GM19452 (cell line): ENCODE data around the gene CES1.
"Not testable (repeated sequence)": the region's sequence is repeated elsewhere in the genome, so short reads cannot be mapped to it uniquely, and the experiment has no call there.

Experiments
- ATAC-seq: cut with Tn5 transposase; IDR thresholded peaks from one replicate; pipeline ENCODE4 v1.9.1; 2021; ENCODE audit not compliant: unreplicated experiment

Gene CES1

GRCh38 chr16:55832773-55833691, at the start of gene CES1:
Gene CES1 (minus strand): TSS chr16:55833096. CDS start chr16:55833055, 41 bp downstream.
- ATAC-seq: no peak

GRCh38 chr16:55876854-55877253, 44.0 kb upstream of the CES1 start:
- ATAC-seq: no peak

GRCh38 chr16:55875273-55875672, 42.4 kb upstream of the CES1 start, which contains the start of gene CES5A:
Gene CES5A (minus strand): TSS chr16:55875373. CDS start chr16:55875221, 152 bp downstream.
- no peak for ATAC-seq

GRCh38 chr16:55873122-55873521, 40.2 kb upstream of the CES1 start:
- no peak for ATAC-seq

GRCh38 chr16:55872130-55872529, 39.2 kb upstream of the CES1 start:
- ATAC-seq: no peak

GRCh38 chr16:55871411-55872038, 38.6 kb upstream of the CES1 start:
- ATAC-seq: no peak

- ATAC-seq: no peak
Observed at GRCh38 chr16:55868980-55869379, 36.1 kb upstream of the CES1 start.

GRCh38 chr16:55868137-55868536, 35.2 kb upstream of the CES1 start:
- no peak for ATAC-seq

- no peak for ATAC-seq
Observed at GRCh38 chr16:55861288-55861687, 28.4 kb upstream of the CES1 start.

GRCh38 chr16:55857650-55858049, 24.8 kb upstream of the CES1 start:
- not testable (repeated sequence) for ATAC-seq

- ATAC-seq: no peak
Observed at GRCh38 chr16:55856950-55857349, 24.1 kb upstream of the CES1 start.

GRCh38 chr16:55853114-55853513, 20.2 kb upstream of the CES1 start:
- ATAC-seq: no peak

GRCh38 chr16:55849536-55849935, 16.6 kb upstream of the CES1 start:
- ATAC-seq: no peak

GRCh38 chr16:55846598-55847346, 13.9 kb upstream of the CES1 start:
- no peak for ATAC-seq

GRCh38 chr16:55843105-55843395, 10.2 kb upstream of the CES1 start:
- no peak for ATAC-seq

GRCh38 chr16:55842369-55843104, 9.6 kb upstream of the CES1 start:
- ATAC-seq: no peak

- ATAC-seq: no peak
Observed at GRCh38 chr16:55839115-55839514, 6.2 kb upstream of the CES1 start.

- no peak for ATAC-seq
Observed at GRCh38 chr16:55836158-55836611, 3.3 kb upstream of the CES1 start.

GRCh38 chr16:55835581-55835980, 2.7 kb upstream of the CES1 start:
- ATAC-seq: no peak

- not testable (repeated sequence) for ATAC-seq
Observed at GRCh38 chr16:55835173-55835572, 2.3 kb upstream of the CES1 start.

GRCh38 chr16:55834049-55834448, 1.2 kb upstream of the CES1 start:
- ATAC-seq: no peak
